ENCODE results near the gene CACNG4. TPM values are rescaled to one million over a fixed set of nuclear protein-coding genes. Genes with fewer than 3 reads are reported as not detected.

The CACNG4 gene
- total RNA-seq, 1 donor from 2014 or later = 5.1 TPM

DNA sequence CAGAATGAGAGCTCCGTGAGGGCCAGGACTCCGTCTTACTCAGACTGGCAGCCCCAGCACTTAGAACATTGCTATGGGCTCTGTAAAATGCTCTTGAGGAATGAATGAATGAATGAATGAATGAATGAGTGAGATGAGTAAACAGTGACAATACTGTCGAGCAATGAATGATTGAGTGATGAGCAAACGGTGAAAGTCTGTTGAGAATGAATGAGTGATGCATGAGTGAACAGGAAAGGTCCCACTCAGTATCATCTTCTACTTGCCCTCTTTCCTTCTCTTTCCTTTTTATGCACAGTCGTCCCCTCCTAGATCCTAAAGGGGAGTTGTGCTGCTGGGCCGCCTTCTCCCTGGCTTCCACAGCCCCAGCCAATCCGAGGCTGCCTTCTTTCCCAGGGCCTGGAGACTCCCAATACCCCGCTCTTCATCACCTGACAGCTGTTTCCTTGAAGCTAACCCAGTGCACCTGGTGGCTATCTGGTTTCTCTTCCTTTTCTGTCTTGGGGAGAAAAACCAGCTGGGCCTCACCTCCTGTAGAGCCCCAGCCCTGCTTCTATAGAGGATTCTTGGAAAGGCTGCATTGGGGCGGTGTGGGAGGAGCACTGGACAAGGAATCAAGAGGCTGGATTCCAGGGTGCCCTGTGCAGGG, 47.1 kb downstream of the CACNG4 start:
- H3K36me3 ChIP-seq = no peaks in the 10 kb centered on the region
- ATAC-seq (no peak), DNase-seq (no peak)
- no peaks in the 10 kb centered on the region for H3K9me3 ChIP-seq
- H3K27ac ChIP-seq = no peak overlapping the region
- H3K4me3 ChIP-seq = no peak overlapping the region
- H3K4me1 ChIP-seq = no peaks in the 10 kb centered on the region
- H3K27me3 ChIP-seq (ENCODE audit: low read depth) = no peaks in the 10 kb centered on the region
- no peak for TF ChIP-seq CTCF (IDR thresholded peaks at IDR 0.05)
- intact Hi-C loops (cut with DNase I) = no loop called here

- ATAC-seq = no peak
- DNase-seq = no peak
- Histone ChIP-seq H3K27me3 (ENCODE audit: low read depth) (no peaks in the 10 kb centered on the region), H3K27ac (no peak overlapping the region), H3K36me3 (no peaks in the 10 kb centered on the region), H3K9me3 (no peaks in the 10 kb centered on the region), H3K4me1 (no peaks in the 10 kb centered on the region), H3K4me3 (no peak overlapping the region)
- no peak for TF ChIP-seq CTCF (IDR thresholded peaks at IDR 0.05)
- intact Hi-C loops (cut with DNase I) = no loop called here
Measured at GRCh38 chr17:67013891-67014290, 49.4 kb downstream of the CACNG4 start.

DNA sequence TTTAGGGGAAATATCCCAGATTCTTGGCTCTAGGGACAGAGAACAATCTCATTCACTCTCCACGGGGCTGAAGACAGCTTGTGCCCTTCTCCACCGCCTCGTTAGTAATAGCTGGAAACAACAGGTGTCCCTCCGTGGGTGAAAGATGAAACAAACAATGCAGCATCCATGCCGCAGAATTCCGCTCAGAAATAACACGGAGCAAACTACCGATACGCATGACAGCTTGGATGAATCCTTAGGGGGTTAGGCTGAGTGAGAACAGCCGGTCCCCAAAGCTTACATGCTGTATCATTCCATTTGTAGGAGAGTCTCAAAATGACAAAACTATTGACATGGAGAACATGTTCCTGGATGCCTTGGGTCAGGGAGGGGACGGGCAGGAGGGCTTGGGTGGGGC, 50.5 kb downstream of the CACNG4 start:
- ATAC-seq = no peak
- no peak for TF ChIP-seq CTCF (IDR thresholded peaks at IDR 0.05)
- H3K27ac ChIP-seq = no peak overlapping the region
- DNase-seq = no peak
- H3K4me1 ChIP-seq = no peaks in the 10 kb centered on the region
- no peaks in the 10 kb centered on the region for H3K27me3 ChIP-seq (ENCODE audit: low read depth)
- no peak overlapping the region for H3K4me3 ChIP-seq
- no peaks in the 10 kb centered on the region for H3K9me3 ChIP-seq
- intact Hi-C loops (cut with DNase I) = no loop called here
- no peaks in the 10 kb centered on the region for H3K36me3 ChIP-seq

DNA sequence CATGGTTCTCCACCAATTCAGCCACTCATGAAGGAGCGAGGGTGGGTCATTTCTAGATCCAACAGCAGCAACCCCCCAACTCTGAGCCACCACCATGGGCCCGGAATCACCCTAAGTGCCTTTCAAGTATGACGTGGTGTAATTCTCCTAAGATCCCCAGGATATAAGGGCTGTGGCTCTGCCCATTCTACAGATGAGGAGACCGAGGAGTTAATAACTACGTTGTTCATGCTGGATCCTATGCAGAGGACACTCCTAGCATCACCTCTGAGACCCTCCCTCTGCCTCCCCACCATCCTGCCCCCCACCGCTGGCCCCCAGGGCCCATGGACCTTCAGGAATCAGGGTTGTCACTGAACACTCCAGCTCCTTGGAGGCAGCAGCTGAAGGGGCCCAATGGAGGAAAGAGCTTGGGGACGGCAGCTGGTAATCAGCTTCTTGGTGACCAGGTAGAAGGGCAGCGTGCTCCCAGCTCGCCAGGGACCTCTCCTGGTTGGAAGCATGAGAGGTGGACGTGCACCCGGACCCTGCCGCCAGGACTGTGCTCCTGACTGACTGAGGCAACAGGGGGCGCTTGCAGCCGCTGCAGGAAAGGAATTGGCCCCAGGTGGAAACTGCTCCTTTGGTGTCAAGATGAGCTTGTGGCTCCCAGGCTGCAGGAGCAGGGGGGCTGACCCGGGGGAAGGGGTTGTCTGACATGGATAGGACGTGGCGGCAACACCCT, 51.7 kb downstream of the CACNG4 start:
- Histone ChIP-seq H3K36me3 (no peaks in the 10 kb centered on the region), H3K27ac (no peak overlapping the region), H3K4me3 (no peak overlapping the region), H3K27me3 (ENCODE audit: low read depth) (no peaks in the 10 kb centered on the region), H3K9me3 (no peaks in the 10 kb centered on the region), H3K4me1 (no peaks in the 10 kb centered on the region)
- ATAC-seq (no peak), DNase-seq (no peak)
- TF ChIP-seq CTCF (IDR thresholded peaks at IDR 0.05) = no peak
- intact Hi-C loops (cut with DNase I) = no loop called here

DNA sequence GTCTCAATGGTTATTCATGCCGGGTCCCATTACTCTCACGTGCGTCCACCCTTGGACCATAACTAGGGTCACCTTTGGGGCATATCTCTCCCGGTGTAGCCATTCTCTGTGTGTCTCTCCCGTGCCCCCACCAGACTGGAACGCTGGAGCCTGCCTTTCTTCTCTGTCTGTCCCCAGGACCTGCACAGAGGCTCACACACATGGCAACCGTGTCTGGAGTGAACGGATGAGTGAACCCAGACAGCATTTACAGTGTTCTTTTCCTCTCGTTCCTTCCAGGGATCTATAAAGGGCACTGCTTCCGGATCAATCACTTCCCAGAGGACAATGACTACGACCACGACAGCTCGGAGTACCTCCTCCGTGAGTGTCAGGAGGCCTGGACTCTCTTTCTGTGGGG, 53.4 kb downstream of the CACNG4 start:
- Histone ChIP-seq H3K4me3 (no peak overlapping the region), H3K4me1 (no peaks in the 10 kb centered on the region), H3K27me3 (ENCODE audit: low read depth) (no peaks in the 10 kb centered on the region), H3K9me3 (no peaks in the 10 kb centered on the region), H3K36me3 (no peaks in the 10 kb centered on the region), H3K27ac (no peak overlapping the region)
- no peak for ATAC-seq
- DNase-seq = no peak
- intact Hi-C loops (cut with DNase I) = no loop called here
- no peak for TF ChIP-seq CTCF (IDR thresholded peaks at IDR 0.05)
